ENCODE data around the gene CD82.

CD82 gene

GRCh38 chr11:44583353-44583669 is 17.8 kb downstream of the CD82 start:
- Mint-ChIP-seq H3K27me3 (no peaks in the 10 kb centered on the region), H3K36me3 (peaks cover 47% of the 10 kb centered on the region), H3K4me3 (no peak overlapping the region), H3K27ac (peak overlapping the region; percentile 78), H3K9me3 (no peaks in the 10 kb centered on the region), H3K4me1 (peaks cover 36% of the 10 kb centered on the region)
- DNase-seq (ENCODE audit: low spot score in 2 of 2) (no peak), ATAC-seq (ENCODE audit: low read depth) (no peak)

GRCh38 chr11:44585421-44585820 is 20.0 kb downstream of the CD82 start:
- Mint-ChIP-seq H3K4me3 (no peak overlapping the region), H3K27ac (peak overlapping the region; percentile 47), H3K4me1 (peaks cover 35% of the 10 kb centered on the region), H3K36me3 (peaks cover 45% of the 10 kb centered on the region), H3K27me3 (no peaks in the 10 kb centered on the region), H3K9me3 (no peaks in the 10 kb centered on the region)
- no peak for ATAC-seq (ENCODE audit: low read depth)
- DNase-seq (ENCODE audit: low spot score in 2 of 2) = no peak

- ATAC-seq (ENCODE audit: low read depth) = no peak
- DNase-seq (ENCODE audit: low spot score in 2 of 2) = no peak
- peak overlapping the region; percentile 6 for H3K27ac Mint-ChIP-seq
- no peaks in the 10 kb centered on the region for H3K27me3 Mint-ChIP-seq
- peaks cover 39% of the 10 kb centered on the region for H3K36me3 Mint-ChIP-seq
- no peak overlapping the region for H3K4me3 Mint-ChIP-seq
- peaks cover 48% of the 10 kb centered on the region for H3K4me1 Mint-ChIP-seq
- no peaks in the 10 kb centered on the region for H3K9me3 Mint-ChIP-seq
These were observed 23.8 kb downstream of the CD82 start for GRCh38 chr11:44589301-44589700.

GRCh38 chr11:44590769-44591168 is 25.3 kb downstream of the CD82 start:
- peak overlapping the region; percentile 98 for H3K27ac Mint-ChIP-seq
- H3K36me3 Mint-ChIP-seq = peaks cover 41% of the 10 kb centered on the region
- ATAC-seq (ENCODE audit: low read depth) = no peak
- H3K4me3 Mint-ChIP-seq = no peak overlapping the region
- peaks cover 55% of the 10 kb centered on the region for H3K4me1 Mint-ChIP-seq
- no peaks in the 10 kb centered on the region for H3K9me3 Mint-ChIP-seq
- no peak for DNase-seq (ENCODE audit: low spot score in 2 of 2)
- no peaks in the 10 kb centered on the region for H3K27me3 Mint-ChIP-seq

GRCh38 chr11:44591557-44591956 is 26.1 kb downstream of the CD82 start:
- peaks cover 40% of the 10 kb centered on the region for H3K36me3 Mint-ChIP-seq

DNA sequence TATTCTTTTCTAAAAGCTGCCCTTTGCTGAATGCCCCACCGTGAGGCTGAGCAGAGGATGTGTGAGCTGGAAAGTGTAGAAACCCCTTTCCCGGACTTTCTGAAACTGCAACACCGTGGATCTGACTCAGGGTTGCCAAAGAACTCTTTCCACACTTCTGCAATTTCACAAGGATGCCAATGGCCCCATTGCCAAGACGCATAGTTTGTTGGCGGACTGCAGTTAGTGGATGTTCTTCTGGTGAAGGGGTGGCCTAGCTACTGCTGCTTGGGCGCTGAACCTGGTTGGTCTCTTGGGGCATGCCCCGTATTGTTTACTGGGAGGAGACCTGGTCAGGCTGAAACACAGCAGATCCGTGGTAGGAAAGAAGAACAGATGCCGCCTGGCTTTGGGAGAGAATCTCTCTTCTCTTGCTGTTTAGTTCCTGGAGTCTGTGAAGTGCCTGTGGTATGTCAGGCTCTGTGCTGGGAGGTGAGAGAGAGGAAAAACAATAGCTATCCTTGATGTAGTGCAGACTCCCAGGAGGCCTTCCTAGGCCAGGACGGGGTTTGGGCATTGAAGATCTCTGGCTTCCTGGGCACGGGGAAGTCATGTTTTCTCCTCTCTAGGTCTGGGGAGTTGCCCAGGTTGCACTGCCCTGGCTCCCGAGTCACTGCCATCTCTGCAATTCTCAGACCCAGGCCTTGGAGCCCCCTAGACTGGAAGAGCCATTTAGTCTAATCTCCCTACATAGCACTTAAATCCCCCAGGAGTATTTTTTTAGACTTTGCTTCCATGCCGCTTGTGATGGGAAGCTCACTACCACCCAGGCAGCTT is 26.9 kb downstream of the CD82 start:
- Mint-ChIP-seq H3K27ac (peak overlapping the region; percentile 98), H3K27me3 (no peaks in the 10 kb centered on the region), H3K4me3 (peak overlapping the region; percentile 32), H3K9me3 (no peaks in the 10 kb centered on the region), H3K36me3 (peaks cover 33% of the 10 kb centered on the region), H3K4me1 (peaks cover 70% of the 10 kb centered on the region)
- no peak for ATAC-seq (ENCODE audit: low read depth)
- DNase-seq (ENCODE audit: low spot score in 2 of 2) = no peak

More at GRCh38 chr11:44591557-44591956, 26.1 kb downstream of the CD82 start:
- no peaks in the 10 kb centered on the region for H3K27me3 Mint-ChIP-seq
- peak overlapping the region; percentile 21 for H3K4me3 Mint-ChIP-seq
- H3K4me1 Mint-ChIP-seq = peaks cover 62% of the 10 kb centered on the region
- ATAC-seq (ENCODE audit: low read depth) (no peak), DNase-seq (ENCODE audit: low spot score in 2 of 2) (no peak)
- H3K9me3 Mint-ChIP-seq = no peaks in the 10 kb centered on the region
- H3K27ac Mint-ChIP-seq = peak overlapping the region; percentile 98

- peak overlapping the region; percentile 98 for H3K27ac Mint-ChIP-seq
- peaks cover 30% of the 10 kb centered on the region for H3K36me3 Mint-ChIP-seq
- H3K9me3 Mint-ChIP-seq = no peaks in the 10 kb centered on the region
- H3K27me3 Mint-ChIP-seq = no peaks in the 10 kb centered on the region
- peaks cover 73% of the 10 kb centered on the region for H3K4me1 Mint-ChIP-seq
- DNase-seq (ENCODE audit: low spot score in 2 of 2) (no peak), ATAC-seq (ENCODE audit: low read depth) (no peak)
- H3K4me3 Mint-ChIP-seq = no peak overlapping the region
These were observed 27.8 kb downstream of the CD82 start for GRCh38 chr11:44593251-44593650.

- Mint-ChIP-seq H3K9me3 (no peaks in the 10 kb centered on the region), H3K36me3 (peaks cover 26% of the 10 kb centered on the region), H3K4me1 (peaks cover 72% of the 10 kb centered on the region), H3K27me3 (no peaks in the 10 kb centered on the region), H3K27ac (peak overlapping the region; percentile 98), H3K4me3 (peak overlapping the region; percentile 0)
- DNase-seq (ENCODE audit: low spot score in 2 of 2) = no peak
- no peak for ATAC-seq (ENCODE audit: low read depth)
These were observed 29.5 kb downstream of the CD82 start for GRCh38 chr11:44595006-44595405.

GRCh38 chr11:44595964-44596381 is 30.5 kb downstream of the CD82 start:
- DNase-seq (ENCODE audit: low spot score in 2 of 2) = no peak
- ATAC-seq (ENCODE audit: low read depth) = no peak
- H3K36me3 Mint-ChIP-seq = peaks cover 25% of the 10 kb centered on the region
- no peaks in the 10 kb centered on the region for H3K9me3 Mint-ChIP-seq
- H3K27me3 Mint-ChIP-seq = no peaks in the 10 kb centered on the region
- peak overlapping the region; percentile 98 for H3K27ac Mint-ChIP-seq
- H3K4me1 Mint-ChIP-seq = peaks cover 79% of the 10 kb centered on the region
- H3K4me3 Mint-ChIP-seq = peak overlapping the region; percentile 61

DNA sequence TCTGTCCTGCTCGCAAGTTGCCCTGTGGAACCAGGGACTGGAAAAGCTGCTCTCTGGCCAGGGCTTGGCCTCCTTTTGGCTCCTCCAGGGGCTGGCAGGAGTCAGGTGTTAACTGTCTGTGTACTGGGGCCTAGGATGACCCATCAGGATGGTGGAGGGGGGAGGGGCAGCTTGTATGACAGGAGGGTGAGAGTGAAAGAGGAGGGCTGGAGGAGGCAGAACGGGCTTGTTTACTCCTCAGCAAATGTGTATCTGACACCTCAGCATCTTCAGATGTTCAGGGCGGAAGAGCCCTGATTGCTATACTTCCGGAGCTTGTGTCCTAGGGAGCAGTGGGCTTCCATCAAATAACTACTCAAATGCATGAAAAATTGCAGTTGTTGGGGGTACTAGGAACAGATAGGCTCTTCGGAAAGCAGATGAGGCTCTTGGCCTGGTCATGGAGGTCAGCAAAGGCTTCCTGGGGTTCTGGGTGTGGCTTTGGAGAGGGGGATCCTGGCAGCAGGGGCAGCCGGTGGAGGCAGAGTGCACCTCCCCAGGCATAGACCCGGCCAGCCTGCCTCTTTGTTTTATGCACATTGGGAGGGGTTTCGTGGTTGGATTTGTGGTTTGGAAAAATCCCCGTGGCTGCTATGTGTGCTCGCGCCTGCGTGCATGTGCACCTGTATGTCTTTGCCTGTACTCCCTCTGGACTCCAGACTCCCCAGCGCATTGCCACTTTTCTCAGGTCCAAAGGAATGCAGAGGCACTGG is 31.2 kb downstream of the CD82 start:
- Mint-ChIP-seq H3K4me3 (peak overlapping the region; percentile 61), H3K9me3 (no peaks in the 10 kb centered on the region), H3K36me3 (peaks cover 19% of the 10 kb centered on the region), H3K4me1 (peaks cover 78% of the 10 kb centered on the region), H3K27me3 (no peaks in the 10 kb centered on the region), H3K27ac (peak overlapping the region; percentile 98)
- DNase-seq (ENCODE audit: low spot score in 2 of 2) = peak; percentile 60 to 68
- peak; percentile 61 for ATAC-seq (ENCODE audit: low read depth)

GRCh38 chr11:44597358-44598012 is 32.0 kb downstream of the CD82 start:
- peak overlapping the region; percentile 98 for H3K27ac Mint-ChIP-seq
- ATAC-seq (ENCODE audit: low read depth) = peak; percentile 1

DNA sequence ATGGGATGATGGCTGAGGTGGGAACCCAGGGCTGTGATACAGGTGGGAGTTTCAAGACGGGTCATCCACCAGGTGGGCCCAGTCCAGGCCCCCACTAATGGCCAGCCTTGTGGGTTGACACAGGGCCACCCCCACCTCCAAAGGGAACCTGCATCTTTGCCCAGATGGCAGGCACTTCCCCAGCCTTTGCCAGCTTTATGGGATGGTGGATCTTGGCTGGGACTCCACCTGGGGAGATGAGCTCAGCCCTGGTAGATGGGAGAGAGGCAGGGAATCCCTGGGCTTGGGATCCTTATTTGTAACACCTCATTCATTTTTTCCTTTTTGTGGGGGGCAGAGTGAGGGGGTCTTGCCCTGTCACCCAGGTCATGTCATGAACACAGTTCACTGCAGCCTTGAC is 33.4 kb downstream of the CD82 start:
- Mint-ChIP-seq H3K9me3 (no peaks in the 10 kb centered on the region), H3K27me3 (no peaks in the 10 kb centered on the region), H3K27ac (peak overlapping the region; percentile 98), H3K36me3 (peaks cover 14% of the 10 kb centered on the region), H3K4me3 (no peak overlapping the region), H3K4me1 (peaks cover 74% of the 10 kb centered on the region)
- DNase-seq (ENCODE audit: low spot score in 2 of 2) (no peak), ATAC-seq (ENCODE audit: low read depth) (no peak)

More at GRCh38 chr11:44597358-44598012, 32.0 kb downstream of the CD82 start:
- Mint-ChIP-seq H3K36me3 (peaks cover 15% of the 10 kb centered on the region), H3K4me1 (peaks cover 77% of the 10 kb centered on the region), H3K9me3 (no peaks in the 10 kb centered on the region), H3K27me3 (no peaks in the 10 kb centered on the region), H3K4me3 (peak overlapping the region; percentile 61)
- no peak for DNase-seq (ENCODE audit: low spot score in 2 of 2)

DNA sequence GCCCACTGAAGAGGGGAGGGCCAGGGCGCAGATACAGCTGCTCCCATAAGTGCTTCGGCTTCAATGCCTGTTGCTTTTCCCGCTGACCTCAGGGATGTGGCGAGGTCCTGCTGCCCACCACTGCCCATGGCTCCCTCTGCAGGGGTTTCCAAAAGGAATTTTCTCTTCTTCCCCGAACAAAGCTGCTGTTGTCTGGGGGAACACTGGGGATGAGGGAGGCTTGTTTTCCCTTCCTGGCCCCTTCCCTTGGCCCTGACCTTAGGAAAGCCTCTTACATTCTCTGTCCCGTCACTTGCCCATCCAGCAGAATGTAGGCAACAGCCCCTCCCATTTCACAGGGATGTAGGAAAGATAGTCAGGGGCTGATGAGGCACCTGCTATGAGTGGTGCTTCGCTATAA is 34.8 kb downstream of the CD82 start:
- no peaks in the 10 kb centered on the region for H3K9me3 Mint-ChIP-seq
- H3K4me3 Mint-ChIP-seq = no peak overlapping the region
- peaks cover 14% of the 10 kb centered on the region for H3K36me3 Mint-ChIP-seq
- peak overlapping the region; percentile 98 for H3K27ac Mint-ChIP-seq
- H3K4me1 Mint-ChIP-seq = peaks cover 74% of the 10 kb centered on the region
- DNase-seq (ENCODE audit: low spot score in 2 of 2) (no peak), ATAC-seq (ENCODE audit: low read depth) (no peak)
- no peaks in the 10 kb centered on the region for H3K27me3 Mint-ChIP-seq

DNA sequence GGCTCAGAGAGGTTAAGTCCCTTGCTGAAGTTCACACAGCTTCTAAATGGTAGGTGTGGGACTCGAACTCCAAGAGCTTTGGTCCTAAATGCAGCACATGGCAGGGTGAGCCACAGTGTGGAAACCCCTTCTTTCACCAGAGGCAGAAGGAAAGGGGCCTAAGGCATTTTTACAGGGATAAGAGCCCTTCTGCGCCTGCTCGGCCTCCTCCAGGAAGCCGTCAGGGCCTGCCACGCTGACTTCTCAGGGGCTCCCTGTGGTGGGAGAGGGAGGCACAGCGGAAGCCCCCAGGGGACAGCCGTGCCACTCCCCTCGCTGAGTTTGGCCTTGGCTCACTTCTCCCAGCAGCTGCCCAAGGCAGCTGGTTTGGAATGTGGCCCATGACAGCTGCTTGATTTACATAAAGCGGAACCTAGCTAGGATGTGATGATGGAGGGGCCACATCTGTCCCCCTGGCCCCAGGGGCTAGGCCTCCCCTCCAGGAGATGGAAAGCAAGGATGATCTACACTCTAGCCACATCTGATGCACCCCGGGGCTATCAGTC is 35.4 kb downstream of the CD82 start:
- peak; percentile 46 to 57 for DNase-seq (ENCODE audit: low spot score in 2 of 2)
- Mint-ChIP-seq H3K9me3 (no peaks in the 10 kb centered on the region), H3K4me1 (peaks cover 76% of the 10 kb centered on the region), H3K4me3 (peak overlapping the region; percentile 69), H3K27me3 (no peaks in the 10 kb centered on the region), H3K36me3 (peaks cover 21% of the 10 kb centered on the region), H3K27ac (peak overlapping the region; percentile 98)
- ATAC-seq (ENCODE audit: low read depth) = peak; percentile 50

Data from memory B cell (primary cell).